ENCODE measurements around the gene PCCB. TPM values are rescaled to one million over a fixed set of nuclear protein-coding genes. Genes with fewer than 3 reads are reported as not detected.

The PCCB gene
- total RNA-seq, 2 experiments from 2014 or later = 34.5 to 39.2 TPM

Other genes with a start within 250 kb of the PCCB start
- gene MSL2, start 54.0 kb upstream of the PCCB start, total RNA-seq = 10 to 100 TPM; 62.6 to 64.3 TPM

All from activated CD8-positive, alpha-beta memory T cell treated with anti-CD3 and anti-CD28 coated beads, Interleukin-2, amount 10 ng/mL, durations not matched to agents 7 days and 5 days (primary cell).